Panc1 (cell line): ENCODE measurements around the gene YBEY.

ENCODE experiments used
- POLR2AphosphoS5 ChIP-seq: IDR thresholded peaks from 2 replicates; pipeline ENCODE4 v1.6.1; 2012; ENCODE audit warnings: mild to moderate bottlenecking, low read depth, low read length, moderate library complexity
- REST ChIP-seq, 2 experiments: IDR thresholded peaks; 2 replicates each; pipeline ENCODE4 v1.6.1; 2011 to 2012; ENCODE audit warnings: low read depth in 2 of 2, control low read depth in 1 of 2, low read length in 1 of 2, mild to moderate bottlenecking in 1 of 2, moderate library complexity in 1 of 2; ENCODE audit not compliant: insufficient read depth in 1 of 2

- no peak for TF ChIP-seq POLR2AphosphoS5
- TF ChIP-seq REST (IDR thresholded peaks at IDR 0.05; ENCODE audit: insufficient read depth in 1 of 2, low read depth in 2 of 2, low read length in 1 of 2): no peak
Observed at GRCh38 chr21:46237474-46237873, 48.7 kb upstream of the YBEY start.
